Heart left ventricle (tissue), 13 donors: ENCODE data around the gene WNT11.

Source experiments
- CTCF ChIP-seq, 12 donors: fragments of 200-600 bp; sonication (generic) in 4 of 12; IDR thresholded peaks; one replicate each; pipeline versions ENCODE4 v1.5.0 to v1.8.0; 2018 to 2022; ENCODE audit warnings: antibody characterized with exemption in 12 of 12, mild to moderate bottlenecking in 5 of 12
- POLR2A ChIP-seq, 2 donors: fragments of 450-650 bp; IDR thresholded peaks; one replicate each; pipeline ENCODE4 v1.6.1; 2017; ENCODE audit warnings: antibody characterized with exemption in 2 of 2, mild to moderate bottlenecking in 2 of 2, moderate library complexity in 2 of 2
- donor health status: ischemic (EF 13 %, LVEDD 7.1; RV severe dilation, severe dysfunction).
- donor health status: DM: no; HTN: yes; CAD: no.
- donor health status: DM: no; HTN: no; CAD: no.
- donor health status: ischemic (EF 25% LVEDD 6.9; RV normal size, moderate dysfunction).
- donor health status: ischemic (EF 25% LVEDD 5.7; RV mildly dilated, moderate dysfunction).
- donor health status: ischemic (EF 35%, LVEDD 5.7; RV mildly dilated, moderate dysfunction).
- donor health status: nonischemic (EF 11% LVEDD 7.7; RV severe dilation, severe dysfunction).
- donor health status: DM: yes; HTN: yes; CAD: no.
- donor health status: PGD.
- donor health status: ischemic (EF 29% LVEDD 5.4; RV normal size, mild dysfunction).
- donor health status: nonischemic (EF 23%, LVEDD 6.1; RV moderate dilation, normal function).

GRCh38 chr11:76164861-76165751 lies 41.2 kb downstream of the WNT11 start:
- TF ChIP-seq CTCF (IDR thresholded peaks at IDR 0.05) (no peak), POLR2A (IDR thresholded peaks at IDR 0.05) (no peak)
